HepG2 (cell line): ENCODE results near the gene SEC61A1. TPM values are rescaled to one million over a fixed set of nuclear protein-coding genes. Genes with fewer than 3 reads are reported as not detected.

Experiments used
- ARID4A ChIP-seq: sonication (generic); formaldehyde crosslinking; IDR thresholded peaks from 2 replicates; pipeline ENCODE4 v1.5.0; 2020; ENCODE audit warnings: mild to moderate bottlenecking, missing genetic modification reagents, borderline replicate concordance
- BHLHE40 ChIP-seq: IDR thresholded peaks from 2 replicates; pipeline ENCODE4 v1.6.1; 2011; ENCODE audit warnings: low read length, improper control_type of control experiment
- TARDBP ChIP-seq: sonication (generic); formaldehyde crosslinking; IDR thresholded peaks from 2 replicates; pipeline ENCODE4 v1.8.0; 2022; ENCODE audit warnings: mild to moderate bottlenecking, missing genetic modification reagents
- TEAD3 ChIP-seq: optimal IDR thresholded peaks from 2 replicates; pipeline ENCODE3; 2016; ENCODE audit warnings: borderline replicate concordance
- TRIM22 ChIP-seq: fragments of 450-650 bp; IDR thresholded peaks from 2 replicates; pipeline ENCODE4 v1.6.1; 2017
- ZBTB46 ChIP-seq: sonication (generic); formaldehyde crosslinking; IDR thresholded peaks from 2 replicates; pipeline ENCODE4 v1.4.0; 2020; ENCODE audit warnings: mild to moderate bottlenecking, missing genetic modification reagents, borderline replicate concordance
- ZFY ChIP-seq: sonication (generic); formaldehyde crosslinking; IDR thresholded peaks from 2 replicates; pipeline ENCODE4 v1.4.0; 2020; ENCODE audit warnings: missing genetic modification reagents
- ZKSCAN8 ChIP-seq: IDR thresholded peaks from 2 replicates; pipeline ENCODE4 v1.6.1; 2016; ENCODE audit warnings: borderline replicate concordance, missing genetic modification reagents, missing compliant biosample characterization
- ZNF274 ChIP-seq: sonication (generic); formaldehyde crosslinking; IDR thresholded peaks from 2 replicates; pipeline ENCODE4 v1.5.1; 2020; ENCODE audit warnings: mild to moderate bottlenecking, missing genetic modification reagents
- ZNF605 ChIP-seq: sonication (generic); formaldehyde crosslinking; IDR thresholded peaks from 2 replicates; pipeline ENCODE4 v1.8.0; 2022; ENCODE audit warnings: mild to moderate bottlenecking, missing genetic modification reagents
- ZNF709 ChIP-seq: sonication (generic); formaldehyde crosslinking; IDR thresholded peaks from 2 replicates; pipeline ENCODE4 v1.5.0; 2020; ENCODE audit warnings: mild to moderate bottlenecking, missing genetic modification reagents
- polyA plus RNA-seq, 8 experiments: library from polyadenylated mRNA; depleted of rRNA in 3 of 8; stranded (reverse) in 7 of 8; unstranded in 1 of 8; fragments of >200 nt; fragmentation: Illumina TruSeq in 4 of 8; extraction: Trizol in 4 of 8; gene quantifications; 2 replicates each; pipeline versions ENCODE4 v1.2.1 to v1.2.3, GENCODE V29; 2011 to 2016; ENCODE audit warnings: low read depth in 4 of 8, missing spikeins in 1 of 8, mixed read lengths in 1 of 8; ENCODE audit not compliant: insufficient read depth in 1 of 8
- total RNA-seq, 5 experiments: library from RNA; depleted of rRNA; stranded (reverse); fragments of >200 nt; fragmentation: Illumina TruSeq; extraction: Trizol; gene quantifications; 2 replicates each; pipeline ENCODE4 v1.2.3, GENCODE V29; 2016; ENCODE audit warnings: low read depth in 1 of 5
- TF ChIP-seq, protein P1 (sequence below): conservative IDR thresholded peaks from 2 replicates; pipeline ENCODE4 v1.6.1; 2018; ENCODE audit warnings: missing genetic modification reagents
- TF ChIP-seq, protein P2 (sequence below): sonication (generic); formaldehyde crosslinking; IDR thresholded peaks from 2 replicates; pipeline ENCODE4 v1.9.0; 2022; ENCODE audit warnings: low read depth, missing genetic modification reagents

SEC61A1 gene
- total and polyA plus RNA-seq, 2 of the 13 experiments (the other 11 are each of a cell fraction or from before 2014, with no cell fraction given): 170 to 203 TPM

DNA sequence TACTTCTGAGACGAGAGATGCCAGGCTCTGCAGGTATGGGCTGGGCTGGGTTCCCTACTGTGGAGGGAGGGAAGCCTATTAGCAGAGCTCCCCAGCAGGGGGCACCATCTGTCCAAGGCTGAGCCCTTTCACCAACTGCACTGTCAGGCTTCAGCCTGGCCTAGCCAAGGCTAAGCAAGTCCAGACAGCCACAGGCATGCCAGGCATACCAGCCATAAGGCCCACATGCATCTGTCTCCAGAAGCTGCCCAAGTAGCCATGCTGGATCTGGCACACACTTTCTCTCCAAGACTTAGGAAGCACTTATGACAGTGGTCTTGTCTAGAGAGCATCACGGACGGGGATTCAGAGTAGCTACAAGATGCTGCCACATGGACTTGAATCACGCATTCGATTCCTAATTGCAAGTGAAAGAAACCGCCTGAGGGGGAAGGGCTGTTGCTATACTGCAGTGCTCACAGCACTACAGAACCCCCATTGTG lies 43.0 kb downstream of the SEC61A1 start (continued):
- TF ChIP-seq, protein P1, sequence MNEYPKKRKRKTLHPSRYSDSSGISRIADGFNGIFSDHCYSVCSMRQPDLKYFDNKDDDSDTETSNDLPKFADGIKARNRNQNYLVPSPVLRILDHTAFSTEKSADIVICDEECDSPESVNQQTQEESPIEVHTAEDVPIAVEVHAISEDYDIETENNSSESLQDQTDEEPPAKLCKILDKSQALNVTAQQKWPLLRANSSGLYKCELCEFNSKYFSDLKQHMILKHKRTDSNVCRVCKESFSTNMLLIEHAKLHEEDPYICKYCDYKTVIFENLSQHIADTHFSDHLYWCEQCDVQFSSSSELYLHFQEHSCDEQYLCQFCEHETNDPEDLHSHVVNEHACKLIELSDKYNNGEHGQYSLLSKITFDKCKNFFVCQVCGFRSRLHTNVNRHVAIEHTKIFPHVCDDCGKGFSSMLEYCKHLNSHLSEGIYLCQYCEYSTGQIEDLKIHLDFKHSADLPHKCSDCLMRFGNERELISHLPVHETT (CRISPR knock-in tag): no peak
- 0 out of 2 replicates have a peak, but pooled peaks have one; percentile 60 for TF ChIP-seq ZNF274 (CRISPR knock-in tag)
- peak; percentile 40; the same call in 1 of the 2 replicates for TF ChIP-seq TARDBP (CRISPR knock-in tag)
- TF ChIP-seq ZNF605 (CRISPR knock-in tag): no peak
- no peak; the same call in 1 of the 2 replicates for TF ChIP-seq ARID4A (CRISPR knock-in tag)
- TF ChIP-seq ZBTB46: no peak
- TF ChIP-seq BHLHE40: no peak
- peak; percentile 92 for TF ChIP-seq TEAD3 (CRISPR knock-in tag)
- TF ChIP-seq ZNF709 (CRISPR knock-in tag): no peak
- TF ChIP-seq ZFY (CRISPR knock-in tag): peak; percentile 45; the same call in 1 of the 2 replicates
- TF ChIP-seq ZKSCAN8 (CRISPR knock-in tag): 0 out of 2 replicates have a peak, but pooled peaks have one; percentile 15
- TF ChIP-seq, protein P2, sequence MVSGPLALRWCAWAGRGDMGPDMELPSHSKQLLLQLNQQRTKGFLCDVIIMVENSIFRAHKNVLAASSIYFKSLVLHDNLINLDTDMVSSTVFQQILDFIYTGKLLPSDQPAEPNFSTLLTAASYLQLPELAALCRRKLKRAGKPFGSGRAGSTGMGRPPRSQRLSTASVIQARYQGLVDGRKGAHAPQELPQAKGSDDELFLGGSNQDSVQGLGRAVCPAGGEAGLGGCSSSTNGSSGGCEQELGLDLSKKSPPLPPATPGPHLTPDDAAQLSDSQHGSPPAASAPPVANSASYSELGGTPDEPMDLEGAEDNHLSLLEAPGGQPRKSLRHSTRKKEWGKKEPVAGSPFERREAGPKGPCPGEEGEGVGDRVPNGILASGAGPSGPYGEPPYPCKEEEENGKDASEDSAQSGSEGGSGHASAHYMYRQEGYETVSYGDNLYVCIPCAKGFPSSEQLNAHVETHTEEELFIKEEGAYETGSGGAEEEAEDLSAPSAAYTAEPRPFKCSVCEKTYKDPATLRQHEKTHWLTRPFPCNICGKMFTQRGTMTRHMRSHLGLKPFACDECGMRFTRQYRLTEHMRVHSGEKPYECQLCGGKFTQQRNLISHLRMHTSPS: peak; percentile 59; the same call in 1 of the 2 replicates
- no peak for TF ChIP-seq TRIM22
- TF ChIP-seq, all 625 proteins: peak for 39
